ENCODE measurements around the gene IPO9.

Gene IPO9

DNA sequence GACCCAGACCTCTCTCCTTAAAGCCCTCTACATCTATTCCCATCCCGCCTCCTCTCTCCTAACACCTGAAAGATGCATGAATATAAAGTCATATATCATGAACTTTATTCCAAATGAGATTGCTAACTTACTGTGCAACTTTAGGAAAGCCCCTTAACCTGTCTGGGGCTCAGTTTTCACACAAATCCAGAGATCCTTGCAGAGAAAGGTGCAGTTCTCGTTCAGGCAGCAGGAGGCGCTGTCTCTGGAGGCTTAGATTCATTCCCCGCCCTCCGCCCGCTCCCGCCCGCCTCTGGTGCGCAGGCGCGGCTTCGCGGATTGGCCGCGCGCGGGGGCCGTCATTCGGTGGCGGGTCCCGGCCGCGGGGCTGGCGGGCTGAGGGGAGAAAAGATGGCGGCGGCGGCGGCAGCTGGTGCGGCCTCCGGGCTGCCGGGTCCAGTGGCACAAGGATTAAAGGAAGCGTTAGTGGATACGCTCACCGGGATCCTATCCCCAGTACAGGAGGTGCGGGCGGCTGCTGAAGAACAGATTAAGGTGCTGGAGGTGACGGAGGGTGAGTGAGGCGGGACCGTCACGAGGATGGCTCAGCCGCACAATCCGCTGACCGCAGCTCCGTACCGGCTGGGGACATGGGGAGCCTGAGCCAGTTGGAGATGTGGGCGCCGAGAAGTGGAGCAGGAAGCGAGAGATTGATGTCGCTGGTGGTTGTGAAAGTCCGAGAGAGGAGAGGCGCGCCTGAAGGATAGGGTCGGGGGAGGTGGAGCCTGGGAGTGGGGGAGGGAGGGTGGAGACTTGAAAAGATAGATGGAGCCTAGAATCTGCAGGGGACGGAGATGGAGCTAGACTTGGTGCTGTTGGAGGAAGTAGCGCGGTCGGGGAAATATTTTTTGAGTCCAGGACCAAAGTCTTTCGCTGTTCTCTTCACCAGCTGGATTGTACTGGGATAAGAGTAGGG, at the start of gene IPO9:
IPO9 (plus strand) TSS at position 338 of the 955 bp plus-strand sequence; CDS start at position 391, 53 bp downstream.
- peak; percentile 99 for DNase-seq

DNA sequence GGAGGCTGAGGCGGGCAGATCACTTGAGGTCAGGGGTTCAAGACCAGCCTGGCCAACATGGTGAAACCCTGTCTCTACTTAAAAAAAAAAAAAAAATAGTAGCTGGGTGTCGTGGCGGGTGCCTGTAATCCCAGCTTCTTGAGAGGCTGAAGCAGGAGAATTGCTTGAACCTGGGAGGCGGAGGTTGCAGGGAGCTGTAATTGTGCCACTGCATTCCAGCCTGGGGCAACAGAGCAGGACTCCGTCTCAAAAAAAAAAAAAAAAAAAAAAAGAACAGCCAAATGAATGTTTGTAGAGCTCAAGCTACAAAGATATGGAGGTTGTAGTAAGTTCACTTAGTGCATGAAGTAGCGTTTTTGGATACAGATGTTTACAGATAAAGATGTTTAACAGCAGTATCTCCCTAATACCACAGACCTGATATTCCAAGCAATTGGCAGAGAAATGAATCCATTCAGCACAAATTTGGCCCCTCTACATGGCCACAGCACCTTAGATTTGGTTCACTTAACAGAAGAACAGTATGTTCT, 49.5 kb upstream of the IPO9 start:
- DNase-seq = no peak

DNA sequence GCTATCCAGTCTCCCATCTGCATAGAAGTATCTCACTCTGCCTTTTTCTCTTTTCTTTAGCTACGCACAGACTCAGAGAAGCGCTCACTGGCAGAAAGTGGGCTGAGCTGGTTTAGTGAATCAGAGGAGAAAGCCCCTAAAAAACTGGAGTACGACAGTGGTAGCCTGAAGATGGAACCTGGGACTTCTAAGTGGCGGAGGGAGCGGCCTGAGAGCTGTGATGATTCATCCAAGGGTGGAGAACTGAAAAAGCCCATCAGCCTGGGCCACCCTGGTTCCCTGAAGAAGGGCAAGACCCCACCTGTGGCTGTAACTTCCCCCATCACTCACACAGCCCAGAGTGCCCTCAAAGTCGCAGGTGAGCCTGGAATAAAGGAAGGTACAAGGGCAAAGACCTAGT, 48.0 kb upstream of the IPO9 start:
- DNase-seq = no peak

DNA sequence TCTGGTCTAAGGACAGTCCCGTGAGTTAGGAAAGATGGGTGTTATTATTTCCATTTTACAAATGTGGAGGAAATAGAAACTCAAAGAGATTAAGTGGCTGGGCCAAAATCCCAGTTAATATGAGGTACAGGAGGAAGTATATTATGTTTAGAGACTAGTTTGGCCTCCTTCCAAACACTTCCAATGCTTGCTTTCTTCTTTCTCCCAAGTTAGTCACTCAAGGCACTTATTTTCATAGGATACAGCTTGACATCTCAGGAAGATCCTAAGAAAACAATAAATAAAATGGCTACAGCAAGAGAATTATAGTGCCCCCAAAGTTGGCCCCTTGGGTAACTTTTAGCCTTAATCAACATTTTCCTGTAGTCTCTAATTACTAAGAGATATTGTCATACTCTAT, 47.5 kb upstream of the IPO9 start:
- no peak for DNase-seq

DNA sequence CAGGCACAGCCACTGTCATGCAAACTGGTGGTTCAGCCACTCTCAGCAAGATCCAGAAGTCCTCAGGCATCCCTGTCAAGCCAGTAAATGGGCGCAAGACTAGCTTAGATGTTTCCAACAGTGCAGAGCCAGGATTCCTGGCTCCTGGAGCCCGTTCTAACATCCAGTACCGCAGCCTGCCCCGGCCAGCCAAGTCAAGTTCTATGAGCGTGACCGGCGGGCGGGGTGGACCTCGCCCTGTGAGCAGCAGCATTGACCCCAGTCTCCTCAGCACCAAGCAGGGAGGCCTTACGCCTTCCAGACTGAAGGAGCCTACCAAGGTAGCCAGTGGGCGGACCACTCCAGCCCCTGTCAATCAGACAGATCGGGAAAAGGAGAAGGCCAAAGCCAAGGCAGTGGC, 46.6 kb upstream of the IPO9 start:
- no peak for DNase-seq

DNA sequence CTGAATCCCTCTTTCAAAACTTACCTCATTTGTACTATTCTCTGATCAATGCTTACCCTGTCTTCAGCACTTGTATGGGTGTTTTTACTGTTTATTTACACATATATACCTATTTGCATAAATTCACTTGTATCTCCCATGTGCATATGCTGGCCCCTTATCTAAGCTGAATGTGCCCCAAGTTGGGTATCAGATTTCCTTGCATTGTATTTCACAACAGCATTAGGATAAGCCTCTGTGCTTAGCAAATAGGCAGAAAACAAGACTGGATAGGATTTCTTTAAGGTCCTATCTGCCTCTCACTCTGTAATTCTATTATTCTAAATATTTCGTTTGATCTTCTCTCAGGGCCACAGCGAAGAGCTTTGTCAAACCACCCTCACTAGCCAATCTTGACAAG, 45.9 kb upstream of the IPO9 start:
- DNase-seq = no peak

DNA sequence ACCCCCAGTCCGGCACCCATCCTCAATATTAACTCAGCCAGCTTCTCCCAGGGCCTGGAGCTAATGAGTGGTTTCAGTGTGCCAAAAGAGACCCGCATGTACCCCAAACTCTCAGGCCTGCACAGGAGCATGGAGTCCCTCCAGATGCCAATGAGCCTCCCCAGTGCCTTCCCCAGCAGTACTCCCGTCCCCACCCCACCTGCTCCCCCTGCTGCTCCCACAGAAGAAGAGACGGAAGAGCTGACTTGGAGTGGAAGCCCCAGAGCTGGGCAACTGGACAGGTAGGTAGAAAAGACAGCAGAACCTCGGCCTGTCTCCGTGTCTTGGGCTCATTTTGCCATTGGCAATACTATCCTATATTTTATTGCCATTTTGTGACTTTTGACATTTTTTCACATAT, 45.4 kb upstream of the IPO9 start:
- no peak for DNase-seq

DNA sequence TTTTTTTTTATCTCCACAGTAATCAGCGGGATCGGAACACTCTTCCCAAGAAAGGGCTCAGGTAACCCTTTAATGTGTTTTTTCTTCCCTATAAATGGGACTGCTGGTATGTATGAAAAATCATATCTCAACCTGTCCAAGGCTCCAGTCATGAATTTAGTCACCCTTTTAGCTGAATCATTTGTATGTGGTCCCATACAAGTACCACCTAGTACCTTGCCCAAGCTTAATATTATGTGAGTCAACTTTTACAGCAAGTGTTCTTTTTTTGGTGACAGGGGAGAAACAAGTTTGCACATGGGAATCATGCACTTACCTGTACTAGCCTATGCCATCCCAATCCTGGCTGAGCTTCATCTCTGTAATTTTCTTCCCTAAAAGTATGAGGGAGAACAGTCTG, 43.7 kb upstream of the IPO9 start:
- DNase-seq = no peak

DNA sequence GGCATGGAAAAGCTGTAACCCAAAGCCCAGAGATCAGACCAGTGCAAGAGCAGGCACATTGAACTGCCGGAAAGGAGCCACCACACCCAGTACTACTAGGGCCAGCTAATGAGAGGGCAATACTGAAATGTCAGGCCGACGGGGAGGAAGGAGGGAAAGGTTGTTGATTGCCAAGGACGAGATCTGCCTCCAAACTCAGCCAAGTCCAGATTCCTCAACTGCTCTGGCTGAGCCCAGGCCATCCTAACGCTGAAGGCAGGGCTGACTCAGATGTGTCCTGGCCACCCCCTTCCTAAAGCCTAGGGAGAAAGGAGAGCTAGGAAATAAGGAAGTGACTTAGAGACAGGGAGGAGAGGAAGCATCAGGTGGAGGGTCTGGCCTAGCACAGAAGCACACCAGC, 42.1 kb upstream of the IPO9 start:
- no peak for DNase-seq

DNA sequence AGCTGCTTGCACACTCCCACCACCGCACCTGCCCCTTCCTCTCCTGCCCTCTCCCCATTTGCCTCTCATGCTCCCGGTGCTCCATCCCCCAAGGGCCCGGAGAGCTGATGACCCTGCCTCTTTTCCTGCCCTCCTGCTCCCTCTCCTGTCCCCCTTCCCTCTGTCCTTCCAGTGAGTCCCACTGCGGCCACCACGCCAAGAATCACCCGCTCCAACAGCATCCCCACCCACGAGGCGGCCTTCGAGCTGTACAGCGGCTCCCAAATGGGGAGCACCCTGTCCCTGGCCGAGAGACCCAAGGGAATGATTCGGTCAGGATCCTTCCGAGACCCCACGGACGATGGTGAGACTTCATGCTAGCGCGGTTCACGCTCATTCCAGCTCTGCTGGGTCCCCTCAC, 40.7 kb upstream of the IPO9 start:
- DNase-seq = no peak

DNA sequence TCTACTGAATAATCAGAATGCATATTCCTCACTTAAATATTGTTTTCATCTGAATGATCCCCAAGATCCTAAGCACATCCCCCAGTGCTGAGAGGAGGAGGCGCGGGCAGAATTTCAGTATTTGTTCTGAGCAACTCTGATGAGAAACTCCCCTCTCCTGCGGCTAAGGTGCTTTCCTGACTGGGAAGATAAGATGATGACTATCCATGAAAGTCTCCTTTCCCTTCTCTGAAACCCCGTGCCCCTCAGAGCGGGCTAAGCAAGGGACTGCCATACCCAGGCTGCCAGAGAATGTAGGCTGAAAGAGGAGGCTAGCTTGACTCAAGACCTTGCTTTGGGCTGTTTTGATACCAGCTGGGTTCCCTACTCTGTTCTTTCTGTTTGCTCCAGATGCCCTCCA, 39.7 kb upstream of the IPO9 start:
- DNase-seq = no peak

DNA sequence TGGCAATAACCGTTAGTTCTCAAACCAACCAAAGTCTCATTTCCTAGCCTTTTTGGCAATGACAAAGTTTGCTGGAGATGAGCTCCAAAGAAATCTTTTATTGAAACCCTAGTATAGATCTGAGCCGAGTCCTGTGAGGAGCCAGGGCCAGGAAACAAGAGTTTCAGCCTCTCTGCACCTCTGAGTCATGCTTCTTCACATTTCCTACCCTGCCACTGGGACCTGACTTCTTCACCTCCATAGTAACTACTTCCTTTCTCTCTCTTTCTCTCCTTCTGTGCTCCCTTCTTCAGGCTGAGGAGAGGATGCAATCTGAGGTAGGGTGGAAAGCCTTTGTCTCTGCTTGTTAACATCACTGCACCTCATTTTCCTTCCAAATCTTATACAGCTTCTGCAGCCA, 38.7 kb upstream of the IPO9 start:
- DNase-seq = no peak

DNA sequence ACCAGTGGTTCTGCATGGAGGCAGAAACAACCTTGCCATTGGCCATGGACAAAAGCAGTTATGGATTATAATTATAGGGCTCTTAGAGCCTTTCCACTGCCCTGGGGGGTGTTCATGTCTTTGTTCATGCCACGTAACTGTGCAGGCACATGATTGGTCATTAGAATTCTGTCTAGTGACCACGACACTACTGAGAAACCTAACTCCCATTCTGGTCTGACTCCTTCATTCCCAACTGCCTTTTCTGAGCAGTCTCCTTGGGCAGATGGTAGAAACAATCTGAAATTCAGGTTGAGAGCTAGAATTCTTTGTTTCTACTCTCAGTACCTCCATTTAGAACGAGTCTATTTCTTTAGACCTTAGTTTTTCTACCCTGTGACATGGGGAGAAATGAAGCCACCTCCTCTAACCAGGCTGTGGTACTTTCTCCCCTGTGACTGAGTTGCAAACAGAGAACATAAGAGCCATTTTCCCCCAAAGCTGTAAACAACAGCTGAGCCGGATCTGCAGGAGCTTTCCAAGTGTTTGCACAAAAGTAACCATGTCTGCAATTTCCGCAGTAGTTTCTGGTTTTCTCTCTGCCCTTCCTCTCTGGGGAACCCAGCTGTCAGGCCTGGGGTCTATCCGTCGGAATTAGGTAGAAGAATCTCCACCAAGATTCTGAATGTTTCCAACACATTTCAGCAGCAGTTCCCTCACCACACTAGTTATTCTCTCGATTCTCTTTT, 37.7 kb upstream of the IPO9 start:
- peak; percentile 17 for DNase-seq

DNA sequence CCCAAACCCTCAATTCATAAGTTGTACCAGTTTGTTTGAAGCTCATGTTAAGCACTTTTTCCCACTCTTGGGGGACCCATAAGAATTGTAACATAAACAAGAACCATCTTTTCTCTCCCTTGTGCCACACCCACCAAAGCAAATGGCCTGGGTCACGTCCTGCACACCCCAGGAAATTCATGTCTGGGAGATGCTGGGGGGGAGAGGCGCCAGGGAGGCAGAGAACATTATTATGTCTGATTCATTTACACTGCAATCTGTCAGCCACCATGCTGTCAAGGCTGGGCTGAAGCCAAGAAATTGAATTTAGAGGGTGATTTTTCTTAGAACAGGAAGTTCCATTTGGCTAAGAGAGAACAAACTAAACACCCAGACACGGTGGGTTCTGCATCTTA, 37.2 kb upstream of the IPO9 start:
- DNase-seq = peak; percentile 17

DNA sequence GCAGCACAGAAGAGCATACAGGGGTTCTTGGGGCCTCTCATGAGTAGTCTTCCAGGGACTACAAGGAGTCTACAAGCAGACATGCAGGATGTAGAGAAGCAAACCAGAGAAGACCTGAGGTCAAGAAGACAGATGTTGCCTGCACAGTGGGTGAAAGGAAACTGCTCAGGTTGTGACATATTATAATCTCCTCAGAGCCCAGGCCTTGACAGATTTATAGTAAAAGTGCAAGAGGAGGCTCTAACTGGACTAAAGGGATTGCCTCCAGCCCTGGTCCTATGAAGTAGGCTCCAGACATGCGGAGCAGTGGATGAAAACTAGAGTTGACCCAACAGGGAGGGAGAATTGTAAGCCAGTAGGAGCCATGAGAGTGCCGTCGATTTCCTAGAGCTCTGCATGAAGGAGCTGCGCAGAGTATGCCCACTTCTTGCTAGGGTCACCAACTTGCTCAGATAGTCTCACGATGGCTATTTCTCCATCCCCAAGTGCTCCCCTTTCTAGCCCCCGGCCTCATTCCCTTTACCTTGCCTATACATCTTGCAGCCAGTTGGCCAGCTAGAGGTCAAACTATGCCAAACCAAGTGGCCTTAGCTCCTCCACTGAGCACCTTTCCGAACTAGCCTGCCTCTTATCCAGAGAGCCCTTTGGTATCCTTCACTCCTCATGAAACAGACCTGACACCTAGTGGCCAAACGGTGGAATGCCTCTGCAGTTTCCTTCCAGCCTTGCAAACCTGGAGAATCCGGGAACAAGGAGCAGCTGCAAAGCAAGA, 36.2 kb upstream of the IPO9 start:
- peak; percentile 95 for DNase-seq

DNA sequence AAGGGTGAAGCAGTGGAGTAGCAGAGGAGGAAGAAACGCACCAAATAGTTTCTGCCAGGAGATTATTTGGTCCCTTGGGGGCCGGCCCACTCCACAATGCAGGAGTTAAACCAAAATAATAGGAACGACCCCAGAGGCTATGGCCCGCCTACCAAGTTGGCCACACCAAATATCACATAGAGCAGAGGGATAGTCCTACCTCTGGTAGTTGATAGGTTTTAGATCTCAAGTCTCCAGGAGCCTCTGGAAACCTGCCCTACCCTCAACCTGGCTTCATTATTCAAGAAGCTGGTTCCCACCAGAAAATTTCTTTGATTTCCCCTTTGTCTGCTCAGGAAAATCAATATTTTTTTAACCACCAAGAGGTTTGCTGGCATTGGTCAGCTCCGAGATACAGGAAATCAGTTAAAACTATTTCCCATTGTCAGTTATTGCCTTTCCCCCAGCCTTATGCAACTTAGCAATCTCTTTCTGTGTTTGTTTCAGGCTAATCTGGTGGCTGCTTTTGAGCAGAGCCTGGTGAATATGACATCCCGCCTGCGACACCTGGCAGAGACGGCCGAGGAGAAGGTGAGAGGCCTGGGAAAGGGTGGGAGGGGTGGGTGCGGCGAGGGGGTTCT, 35.5 kb upstream of the IPO9 start:
- no peak for DNase-seq

DNA sequence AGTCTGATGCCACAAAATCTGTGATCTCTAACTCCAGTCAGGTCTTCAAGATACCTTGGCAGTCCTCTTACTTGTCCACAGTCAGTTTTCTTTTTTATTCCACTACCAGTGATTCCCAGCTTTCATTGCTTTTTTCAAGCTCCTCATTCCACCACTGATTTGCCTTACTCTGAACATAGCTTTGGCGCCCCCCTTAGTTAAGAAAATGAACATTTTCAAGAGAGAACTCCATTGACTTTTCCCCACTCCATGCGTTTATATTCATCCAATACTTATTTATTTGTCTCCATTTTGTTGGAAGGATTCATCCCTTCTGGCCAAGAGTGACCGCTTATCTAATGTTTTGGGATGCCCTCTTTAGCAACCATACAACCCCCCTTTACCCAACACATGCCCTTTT, 33.9 kb upstream of the IPO9 start:
- DNase-seq = peak; percentile 37

DNA sequence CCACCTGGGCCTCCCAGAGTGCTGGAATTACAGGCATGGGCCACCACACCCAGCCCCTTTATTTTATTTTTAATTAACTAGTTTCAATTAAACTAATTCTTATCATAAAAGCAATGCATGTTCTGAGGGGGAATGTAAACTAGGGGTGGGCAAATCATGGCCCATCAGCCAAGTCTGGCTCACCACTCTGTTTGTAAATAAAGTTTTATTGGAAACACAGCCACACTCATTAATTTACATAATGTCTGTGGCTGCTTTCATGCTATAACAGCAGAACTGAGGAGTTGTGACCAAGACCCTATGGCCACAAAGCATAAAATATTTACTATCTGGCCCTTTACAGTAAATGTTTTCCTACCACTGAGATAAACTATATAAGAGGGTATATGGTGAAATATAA, 28.7 kb upstream of the IPO9 start:
- DNase-seq = no peak

DNA sequence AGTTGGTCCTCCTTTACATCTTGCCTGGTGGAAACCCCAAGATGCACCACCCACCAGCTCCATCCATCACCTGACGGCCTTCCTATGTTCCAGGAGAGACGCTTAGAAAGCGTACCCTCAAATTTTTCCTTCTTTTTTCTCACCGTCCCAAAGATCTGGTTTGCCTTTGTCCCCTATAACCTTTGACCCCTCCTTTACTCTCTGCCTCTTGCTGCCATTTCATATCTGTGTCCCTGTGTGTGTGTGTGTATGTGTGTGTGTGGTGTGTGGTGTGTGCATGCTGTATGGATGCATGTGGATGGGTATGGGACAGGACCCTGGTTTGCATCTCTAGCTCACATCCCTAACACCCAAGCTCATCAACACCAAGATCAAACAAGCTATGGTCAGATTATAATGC, 22.2 kb upstream of the IPO9 start:
- no peak for DNase-seq

DNA sequence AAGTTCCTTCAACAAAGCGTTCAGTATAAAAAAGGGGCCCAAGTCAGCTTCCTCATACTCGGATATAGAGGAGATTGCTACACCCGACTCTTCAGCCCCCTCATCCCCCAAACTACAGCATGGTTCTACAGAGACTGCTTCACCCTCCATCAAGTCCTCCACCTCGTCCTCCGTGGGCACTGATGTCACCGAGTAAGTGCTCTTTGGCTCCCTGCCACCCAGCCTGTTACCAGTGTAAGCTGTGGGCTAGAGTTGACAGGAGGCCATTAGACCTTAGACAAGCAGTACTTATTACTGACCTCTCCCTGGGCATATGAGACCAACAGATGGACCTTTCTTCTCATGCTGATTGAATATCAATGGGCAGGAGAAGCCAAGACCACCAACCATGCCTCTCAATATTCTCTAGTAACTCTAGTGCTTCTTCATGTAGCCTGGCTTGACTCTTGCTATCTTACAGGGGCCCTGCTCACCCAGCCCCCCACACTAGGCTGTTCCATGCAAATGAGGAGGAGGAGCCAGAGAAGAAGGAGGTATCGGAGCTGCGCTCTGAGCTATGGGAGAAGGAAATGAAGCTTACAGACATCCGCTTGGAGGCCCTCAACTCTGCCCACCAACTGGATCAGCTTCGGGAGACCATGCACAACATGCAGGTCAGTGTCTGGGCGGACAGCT, 20.9 kb upstream of the IPO9 start:
- no peak for DNase-seq

DNA sequence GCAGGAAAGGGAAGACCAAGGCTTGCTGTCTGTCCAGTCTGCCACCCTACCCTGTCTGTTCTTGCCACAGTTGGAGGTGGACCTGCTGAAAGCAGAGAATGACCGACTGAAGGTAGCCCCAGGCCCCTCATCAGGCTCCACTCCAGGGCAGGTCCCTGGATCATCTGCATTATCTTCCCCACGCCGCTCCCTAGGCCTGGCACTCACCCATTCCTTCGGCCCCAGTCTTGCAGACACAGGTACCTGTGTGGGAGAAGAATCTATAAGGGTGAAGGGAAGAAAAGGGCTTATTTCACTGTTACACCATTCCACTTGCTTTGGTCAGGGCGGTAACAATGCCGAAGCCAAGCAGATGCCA, 20.3 kb upstream of the IPO9 start:
- DNase-seq = no peak

DNA sequence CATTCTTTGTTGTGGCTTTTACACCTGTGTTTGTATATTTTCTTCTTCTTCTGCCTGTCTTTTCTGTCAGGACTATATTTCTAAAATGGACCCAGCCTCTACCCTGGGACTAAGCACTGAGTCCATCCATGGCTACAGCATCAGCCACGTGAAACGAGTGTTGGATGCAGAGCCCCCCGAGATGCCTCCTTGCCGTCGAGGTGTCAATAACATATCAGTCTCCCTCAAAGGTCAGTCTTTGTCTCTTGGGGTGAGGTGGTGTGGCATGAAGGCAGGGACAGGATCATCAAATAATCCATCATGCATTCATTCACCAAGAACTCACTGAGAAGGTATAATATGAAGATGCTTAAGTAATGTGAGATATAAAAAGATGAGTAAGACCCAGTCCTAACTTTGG, 19.1 kb upstream of the IPO9 start:
- no peak for DNase-seq

Data from eye (tissue), 1 donor.